Stimulated activated CD4-positive, alpha-beta T cell treated with anti-CD3 and anti-CD28 coated beads, Interleukin-15, amount 100 ng/mL, for 1 hour (primary cell): ENCODE results near the gene OTOP3.
A peak's percentile ranks its signal among the peaks of the same experiment; 100 is the strongest.
"Not testable (repeated sequence)": the region's sequence is repeated elsewhere in the genome, so short reads cannot be mapped to it uniquely, and the experiment has no call there.

Experiments
- DNase-seq, 2 donors: peaks; one replicate each; pipeline ENCODE4 v3.0.0-alpha.2; 2020; ENCODE audit warnings: low read depth in 1 of 2, low spot score in 1 of 2

Gene OTOP3

DNA sequence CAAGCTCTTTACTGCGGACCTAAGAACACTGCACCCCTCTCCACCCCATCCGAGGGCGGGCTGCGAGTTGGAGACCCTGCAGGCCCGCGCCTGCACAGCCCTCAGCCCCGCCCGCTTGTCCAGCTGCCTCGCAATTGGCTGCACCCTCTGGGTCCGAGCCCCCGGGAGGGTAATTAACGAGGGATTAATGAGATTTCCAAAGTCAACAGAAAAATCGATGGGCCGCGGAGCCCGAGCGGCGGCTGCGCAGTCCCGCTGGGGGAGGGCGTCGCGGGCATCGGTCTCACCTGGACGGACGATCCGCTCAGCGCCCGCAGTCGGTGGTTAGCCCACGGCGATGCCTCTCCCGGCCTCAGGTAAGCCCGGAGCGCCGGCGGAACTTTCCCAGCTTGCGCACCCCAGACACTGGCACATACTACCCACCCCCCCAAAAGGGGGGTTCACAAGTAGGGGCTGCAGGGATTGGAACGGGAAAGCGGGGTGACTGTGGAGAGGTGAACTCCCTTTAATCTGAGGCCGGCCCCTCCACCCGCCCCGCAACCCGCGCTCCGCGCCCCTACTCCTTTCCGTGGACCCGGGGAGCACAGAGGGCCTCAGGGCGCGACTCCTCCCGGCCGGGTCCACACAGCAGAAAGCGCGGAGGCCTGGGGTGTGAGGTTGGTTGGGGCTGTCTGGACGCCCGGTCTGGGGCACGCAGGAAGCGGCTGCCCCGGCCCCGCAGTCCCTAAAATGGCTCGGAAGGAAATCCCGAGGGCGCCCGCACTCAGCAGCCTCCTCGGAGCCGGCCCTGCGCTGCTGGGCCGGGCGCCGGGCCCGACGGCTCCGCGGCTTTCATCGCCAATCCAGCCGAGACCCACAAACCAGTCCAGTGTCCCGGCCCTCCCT lies at the start of gene OTOP3:
Gene OTOP3, plus strand, starts transcription at position 314 of the 885 bp plus-strand sequence. Its CDS starts 24 bp downstream, at position 338.
- DNase-seq = no peak

DNA sequence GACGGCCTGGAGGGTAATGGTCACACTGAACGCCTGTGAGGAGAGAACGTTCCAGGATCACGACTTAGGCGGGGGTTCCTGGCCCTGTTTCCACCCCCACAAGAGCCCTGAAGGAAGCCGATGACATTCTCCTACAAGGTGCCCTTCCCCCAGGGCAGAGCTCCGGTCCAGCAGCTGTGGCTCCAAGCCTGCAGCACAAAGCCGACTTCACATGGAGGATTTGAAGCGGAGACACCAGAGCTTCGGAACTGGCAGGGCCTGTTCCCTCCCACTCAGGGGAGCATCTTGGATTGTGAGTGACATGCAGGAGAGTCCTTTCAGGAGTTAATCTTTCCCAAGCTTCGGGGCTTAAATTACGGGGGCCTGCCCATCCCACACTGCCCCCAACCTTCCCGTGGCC lies 47.2 kb upstream of the OTOP3 start:
- DNase-seq = no peak

GRCh38 chr17:74890554-74890953 lies 45.1 kb upstream of the OTOP3 start:
- DNase-seq = no peak

DNA sequence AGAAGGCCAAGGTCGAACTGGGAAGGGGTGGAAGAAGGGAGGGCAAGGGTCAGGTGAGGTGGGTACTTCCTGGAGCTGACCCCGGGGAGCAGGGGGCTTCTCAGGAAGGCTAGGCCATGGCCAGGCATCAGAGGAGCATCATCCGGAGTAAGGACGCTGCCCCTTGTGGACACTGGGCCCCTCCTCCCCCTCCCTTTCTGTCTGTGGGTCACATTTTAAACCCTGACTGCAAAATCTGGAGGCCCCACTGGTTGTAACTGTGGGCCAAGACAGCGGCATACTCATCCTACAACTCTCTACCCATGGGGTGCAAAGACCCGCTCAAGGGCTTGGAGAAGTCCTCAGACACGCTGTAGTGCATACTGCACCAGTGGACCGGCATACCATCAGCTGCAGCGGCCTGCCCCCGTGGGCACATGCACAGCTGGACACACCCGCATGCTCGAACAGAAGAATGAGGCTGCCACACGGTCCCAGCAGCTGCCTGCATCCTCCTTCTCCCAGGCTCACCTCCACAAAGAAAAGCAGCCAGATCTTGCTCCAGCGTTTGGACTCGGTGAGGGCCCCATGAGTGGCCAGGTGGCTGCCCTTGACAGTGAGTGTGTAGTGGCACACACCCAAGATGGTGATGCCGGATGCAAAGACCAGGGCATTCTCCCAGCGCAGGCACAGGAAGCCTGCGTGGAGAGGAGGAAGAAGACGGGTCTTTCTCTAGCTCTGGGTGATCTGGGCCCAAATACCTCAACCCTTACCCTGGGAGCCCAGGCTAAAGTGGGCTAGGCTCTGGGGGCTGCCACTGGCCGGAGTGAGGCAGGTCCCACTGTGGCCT lies 43.5 kb upstream of the OTOP3 start:
- no peak for DNase-seq

- peak in 1 of 2 donors; percentile 3 for DNase-seq
Measured at GRCh38 chr17:74892974-74893911, 42.5 kb upstream of the OTOP3 start, which contains the start of gene FADS6. TSS of gene FADS6 (minus strand) at chr17:74893633. CDS start at chr17:74893595, 38 bp downstream.

DNA sequence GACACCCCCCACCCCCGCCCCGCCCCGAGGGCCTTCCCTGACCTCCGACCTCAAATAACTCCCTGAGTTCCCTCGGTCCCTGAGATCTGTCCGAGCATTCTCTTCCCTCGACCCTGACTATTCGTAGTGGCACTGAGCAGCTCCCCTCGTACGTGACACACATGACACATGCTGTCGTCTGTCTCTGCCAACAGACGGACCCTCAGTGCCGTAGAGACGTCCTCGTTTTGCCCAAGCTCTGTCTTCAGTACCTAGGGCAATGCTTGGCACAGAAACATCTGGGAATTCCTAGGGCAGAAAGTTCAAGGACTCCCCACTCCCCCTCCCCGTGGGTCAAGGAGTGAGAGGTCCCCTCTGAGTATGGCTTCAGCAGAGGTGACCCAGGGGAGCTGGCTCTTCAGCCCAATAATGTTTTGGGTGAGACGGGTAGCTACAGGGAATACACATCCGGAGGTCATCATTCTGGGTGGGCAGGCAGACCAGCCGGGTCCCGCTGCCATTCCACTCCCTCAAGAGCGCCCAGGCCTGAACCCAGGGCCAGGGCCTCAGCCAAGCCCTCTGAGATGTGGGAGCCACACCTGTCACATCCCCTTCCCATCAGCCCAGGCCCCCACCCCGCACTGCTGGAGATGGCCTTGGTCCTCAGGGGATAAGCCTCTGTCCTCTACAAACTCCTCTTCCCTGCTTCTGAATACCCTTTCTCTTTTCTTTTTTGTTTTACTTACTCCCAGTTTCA lies 41.6 kb upstream of the OTOP3 start:
- no peak for DNase-seq

DNA sequence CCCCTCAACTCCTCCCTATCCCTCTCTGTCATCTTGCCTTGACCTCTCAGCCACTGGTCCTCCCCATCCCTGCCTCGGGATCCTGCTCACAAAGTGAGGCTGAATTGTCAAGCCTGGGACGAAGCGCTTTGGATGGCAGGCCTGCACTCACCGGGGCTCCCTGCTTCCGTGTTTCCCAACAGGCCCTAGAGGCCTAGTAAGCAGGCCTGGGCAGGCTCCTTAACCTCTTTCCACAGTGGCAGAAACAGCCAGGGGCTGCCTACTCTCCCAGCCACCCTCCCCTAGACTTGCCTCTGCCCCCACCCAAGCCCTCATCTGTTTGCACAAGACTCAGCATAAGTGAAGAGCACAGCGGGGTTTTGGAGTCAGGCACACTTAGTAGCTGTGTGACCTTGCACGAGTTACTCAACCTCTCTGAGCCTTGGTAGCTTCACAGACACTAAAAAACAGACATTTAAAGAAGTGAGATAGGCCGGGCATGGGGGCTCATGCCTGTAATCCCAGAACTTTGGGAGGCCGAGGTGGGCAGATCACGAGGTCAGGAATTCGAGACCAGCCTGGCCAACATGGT lies 37.2 kb upstream of the OTOP3 start:
- no peak for DNase-seq

- DNase-seq = no peak
Measured at GRCh38 chr17:74900208-74900607, 35.5 kb upstream of the OTOP3 start.

DNA sequence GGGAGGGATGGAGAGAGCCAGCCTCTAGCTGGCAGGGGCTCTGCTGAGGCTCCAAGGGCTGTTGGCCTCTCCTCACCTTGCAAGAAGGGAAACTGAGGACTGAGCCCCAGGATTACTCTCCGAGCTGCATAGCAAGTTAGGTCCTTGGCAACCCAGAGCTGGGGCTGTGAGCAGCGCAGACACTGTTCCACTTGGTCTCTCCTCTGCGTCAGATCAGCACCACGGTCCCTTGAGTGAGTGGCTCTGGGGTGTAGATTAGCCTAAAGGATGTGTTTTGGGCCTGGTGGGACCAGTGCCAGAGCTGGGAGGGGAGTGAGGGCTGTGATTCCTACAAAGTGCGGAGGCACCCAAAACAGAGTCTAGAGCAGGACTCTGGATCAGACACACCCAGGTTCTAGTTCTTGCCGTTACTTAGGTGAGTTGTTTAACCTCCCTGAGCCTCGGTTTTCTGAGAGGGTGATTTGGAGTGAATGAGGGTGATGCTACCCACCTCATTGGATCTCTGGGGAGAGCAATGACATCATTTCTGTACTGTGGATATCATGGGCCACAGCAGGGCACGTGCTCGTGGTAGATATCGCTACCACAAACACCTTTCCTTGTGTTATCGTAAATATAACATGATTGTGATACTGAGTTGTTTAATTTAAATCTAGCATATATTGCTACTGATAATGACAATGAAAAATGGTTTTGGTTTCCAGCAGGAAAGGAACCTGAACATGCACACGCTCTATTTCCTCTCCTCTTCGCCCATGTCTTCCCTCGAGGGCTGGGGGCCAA lies 34.2 kb upstream of the OTOP3 start:
- DNase-seq = no peak

- DNase-seq = no peak
Measured at GRCh38 chr17:74903034-74903433, 32.7 kb upstream of the OTOP3 start.

- DNase-seq = no peak
Measured at GRCh38 chr17:74903671-74904070, 32.0 kb upstream of the OTOP3 start.

DNA sequence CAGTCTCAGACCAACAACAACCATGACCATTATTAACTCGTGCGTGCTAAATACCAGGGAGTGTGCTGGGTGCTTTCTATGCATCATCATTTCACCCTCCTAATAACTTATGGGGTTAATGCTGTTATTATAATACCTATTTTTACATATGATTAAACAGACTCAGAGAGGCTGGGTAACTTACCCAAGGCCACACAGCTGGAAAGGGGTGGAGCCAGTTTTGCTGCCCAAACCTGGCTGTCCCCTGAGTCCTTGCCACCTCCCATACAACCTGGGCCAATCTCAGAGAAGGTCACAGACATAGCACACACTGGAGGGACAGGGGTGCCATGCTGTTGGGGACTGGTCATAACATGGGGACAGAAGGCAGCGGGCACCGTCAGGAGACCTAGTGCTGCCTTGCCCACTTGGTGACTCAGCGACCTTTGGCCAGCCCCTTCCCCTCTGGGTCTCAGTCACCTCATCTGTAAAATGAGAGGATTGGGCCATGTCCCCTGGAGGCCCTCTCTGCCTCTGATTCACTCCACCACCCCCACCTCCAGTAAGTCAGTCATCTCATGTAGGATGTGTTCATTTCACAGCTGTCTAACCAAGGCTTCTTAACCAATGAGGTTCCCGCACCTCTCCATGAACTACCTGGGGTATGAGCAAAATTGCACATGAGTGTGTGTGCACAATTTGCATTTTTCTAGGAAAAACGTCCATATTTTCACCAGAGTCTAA lies 30.9 kb upstream of the OTOP3 start:
- DNase-seq = no peak

DNA sequence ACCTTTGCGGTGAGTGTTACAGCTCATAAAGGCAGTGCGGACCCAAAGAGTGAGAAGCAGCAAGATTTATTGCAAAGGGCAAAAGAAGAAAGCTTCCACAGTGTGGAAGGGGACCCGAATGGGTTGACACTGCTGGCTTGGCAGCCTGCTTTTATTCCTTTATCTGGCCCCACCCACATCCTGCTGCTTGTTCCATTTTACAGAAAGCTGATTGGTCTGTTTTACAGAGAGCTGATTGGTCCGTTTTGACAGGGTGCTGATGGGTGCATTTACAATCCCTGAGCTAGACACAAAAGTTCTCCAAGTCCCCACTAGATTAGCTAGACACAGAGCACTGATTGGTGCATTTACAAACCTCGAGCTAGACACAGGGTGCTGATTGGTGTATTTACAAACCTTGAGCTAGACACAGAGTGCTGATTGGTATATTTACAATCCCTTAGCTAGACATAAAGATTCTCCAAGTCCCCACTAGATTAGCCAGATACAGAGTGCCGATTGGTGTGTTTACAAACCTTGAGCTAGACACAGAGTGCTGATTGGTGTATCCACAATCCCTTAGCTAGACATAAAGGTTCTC lies 29.4 kb upstream of the OTOP3 start:
- DNase-seq = not testable (repeated sequence)

DNA sequence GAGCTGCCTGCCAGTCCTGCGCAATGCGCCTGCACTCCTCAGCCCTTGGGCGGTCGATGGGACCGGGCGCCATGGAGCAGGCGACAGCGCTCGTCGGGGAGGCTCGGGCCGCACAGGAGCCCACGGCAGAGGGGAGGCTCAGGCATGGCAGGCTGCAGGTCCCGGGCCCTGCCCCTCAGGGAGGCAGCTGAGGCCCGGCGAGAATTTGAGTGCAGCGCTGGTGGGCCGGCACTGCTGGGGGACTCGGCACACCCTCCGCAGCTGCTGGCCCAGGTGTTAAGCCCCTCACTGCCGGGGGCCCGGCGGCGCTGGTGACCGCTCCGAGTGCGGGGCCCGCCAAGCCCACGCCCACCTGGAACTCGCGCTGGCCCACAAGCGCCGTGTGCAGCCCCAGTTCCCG lies 28.7 kb upstream of the OTOP3 start:
- no peak for DNase-seq

DNA sequence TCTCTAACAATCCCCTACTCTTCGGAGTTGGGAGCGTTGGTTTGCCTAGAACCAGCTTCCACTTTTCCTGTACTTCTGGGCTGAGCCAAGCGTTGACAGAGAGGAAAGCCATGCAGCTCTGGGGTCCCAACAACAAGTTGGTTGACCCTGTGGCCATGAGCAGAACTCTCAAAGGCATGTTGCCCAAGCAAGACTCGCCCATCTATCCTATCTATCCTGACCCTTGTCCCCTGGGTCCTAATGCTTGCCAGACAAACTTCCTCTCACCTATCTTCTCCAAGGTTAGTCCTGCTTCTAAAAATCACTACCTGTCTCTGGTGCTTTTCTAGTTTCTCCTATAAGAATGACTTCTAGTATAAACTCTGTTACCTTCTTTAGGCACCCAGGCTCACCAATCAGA lies 26.6 kb upstream of the OTOP3 start:
- DNase-seq = not testable (repeated sequence)

DNA sequence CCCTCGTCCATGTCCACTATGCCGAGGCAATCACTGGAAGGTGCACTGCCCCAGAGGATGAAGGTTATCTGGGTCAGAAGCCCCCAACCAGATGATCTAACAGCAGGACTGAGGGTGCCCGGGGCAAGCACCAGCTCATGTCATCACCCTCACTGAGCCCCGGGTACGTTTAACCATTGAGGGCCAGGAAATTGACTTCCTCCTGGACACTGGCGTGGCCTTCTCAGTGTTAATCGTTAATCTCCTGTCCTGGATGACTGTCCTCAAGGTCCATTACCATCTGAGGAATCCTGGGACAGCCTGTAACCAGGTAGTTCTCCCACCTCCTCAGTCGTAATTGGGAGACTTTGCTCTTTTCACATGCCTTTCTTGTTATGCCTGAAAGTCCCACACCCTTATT lies 24.3 kb upstream of the OTOP3 start:
- DNase-seq = not testable (repeated sequence)

DNA sequence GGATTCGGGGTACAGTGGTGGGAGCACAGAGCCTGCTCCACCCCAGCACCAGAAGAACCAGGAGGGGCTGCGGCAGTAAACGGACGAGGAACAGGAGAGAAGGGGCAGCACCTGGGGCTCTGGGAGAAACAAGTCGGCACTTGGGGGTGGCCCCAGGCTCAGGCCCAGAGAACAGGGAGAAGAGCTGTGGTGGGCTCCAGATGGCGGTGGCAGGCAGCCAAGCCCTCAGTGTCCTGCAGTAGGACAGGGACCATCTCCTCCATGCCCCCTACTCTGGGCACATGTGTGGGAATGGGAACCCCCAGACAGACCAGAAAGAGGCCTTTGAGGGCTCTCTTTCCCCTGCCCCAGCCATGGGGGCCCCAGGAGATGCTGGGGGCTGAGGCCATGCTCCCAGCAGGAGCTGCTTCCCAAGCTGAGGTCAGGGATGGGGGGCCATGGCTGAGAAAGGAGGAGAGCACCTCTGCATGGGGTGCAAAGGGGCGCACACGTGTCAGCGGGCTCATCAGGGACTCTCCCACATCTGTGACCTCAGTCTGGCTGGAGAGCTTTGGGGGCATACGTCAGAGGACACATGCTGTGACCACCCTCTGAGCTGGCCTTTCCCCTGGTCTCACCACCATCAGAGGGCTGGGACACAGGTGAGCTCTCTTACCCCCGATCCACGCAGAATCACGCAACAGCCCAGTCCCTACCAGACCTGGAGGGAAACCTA lies 19.4 kb upstream of the OTOP3 start:
- DNase-seq = no peak

- no peak for DNase-seq
Measured at GRCh38 chr17:74916851-74917199, 18.9 kb upstream of the OTOP3 start.
